NB4 (cell line): ENCODE data around the gene ZFP62.

ENCODE experiments used
- DNase-seq: peaks from one replicate; pipeline ENCODE4 v3.0.0; 2010; ENCODE audit warnings: low read depth
- H3K4me3 ChIP-seq: one replicate; pipeline ENCODE4 v1.5.1; 2011; ENCODE audit warnings: mild to moderate bottlenecking, low read depth, low read length, moderate library complexity
- MYC ChIP-seq: IDR thresholded peaks from 2 replicates; pipeline ENCODE4 v1.6.1; 2011; ENCODE audit warnings: low read depth, low read length
- POLR2A ChIP-seq: IDR thresholded peaks from 2 replicates; pipeline ENCODE4 v1.6.1; 2011; ENCODE audit warnings: mild to moderate bottlenecking; ENCODE audit not compliant: insufficient read length; ENCODE audit errors: extremely low read depth
- TF ChIP-seq, protein P1 (sequence below): IDR thresholded peaks from 2 replicates; pipeline ENCODE4 v1.6.1; 2011; ENCODE audit warnings: low read depth, low read length
- TF ChIP-seq, protein P2 (sequence below): IDR thresholded peaks from one replicate; pipeline ENCODE4 v1.5.1; 2012; ENCODE audit warnings: low read depth, low read length

ZFP62 gene

DNA sequence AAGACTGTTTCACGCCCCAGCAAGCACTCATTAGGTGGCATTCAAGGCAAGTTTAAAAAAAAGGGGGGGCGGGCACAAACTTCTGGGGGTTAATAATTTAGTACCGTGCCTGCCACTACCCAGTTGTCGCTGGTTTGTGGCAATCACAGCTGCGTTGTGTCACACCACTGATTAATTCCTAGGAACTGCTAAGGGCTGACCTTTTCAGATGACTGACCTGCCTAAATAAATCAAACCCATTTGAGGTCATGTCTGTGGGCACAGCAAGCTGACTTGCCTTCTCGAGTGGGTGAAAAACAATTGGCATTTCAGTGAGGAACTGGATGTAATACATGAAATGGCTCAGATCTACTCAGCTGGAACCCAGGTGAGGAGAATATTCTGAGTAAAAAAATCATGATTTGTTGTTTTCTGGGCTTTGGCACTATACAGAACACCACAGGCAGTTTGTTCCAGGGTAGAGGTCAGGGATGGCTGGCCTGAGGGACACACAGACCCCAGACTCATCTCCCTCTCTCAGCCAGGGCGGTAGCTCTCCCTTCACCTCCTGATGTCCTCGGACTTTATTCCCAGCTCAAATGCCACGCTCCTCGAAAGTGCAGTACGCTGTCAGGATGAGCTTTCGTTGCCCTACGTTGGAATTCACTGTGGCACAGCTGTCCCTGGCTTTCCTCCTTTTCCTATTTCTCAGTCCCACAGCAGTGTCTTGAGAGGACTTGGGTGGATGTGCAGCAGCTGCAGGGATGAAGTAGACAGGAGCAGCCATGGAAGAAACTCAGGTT lies 43.0 kb downstream of the ZFP62 start:
- TF ChIP-seq, protein P1, sequence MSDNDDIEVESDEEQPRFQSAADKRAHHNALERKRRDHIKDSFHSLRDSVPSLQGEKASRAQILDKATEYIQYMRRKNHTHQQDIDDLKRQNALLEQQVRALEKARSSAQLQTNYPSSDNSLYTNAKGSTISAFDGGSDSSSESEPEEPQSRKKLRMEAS: no peak
- TF ChIP-seq MYC (no peak), POLR2A (no peak)
- TF ChIP-seq, protein P2, sequence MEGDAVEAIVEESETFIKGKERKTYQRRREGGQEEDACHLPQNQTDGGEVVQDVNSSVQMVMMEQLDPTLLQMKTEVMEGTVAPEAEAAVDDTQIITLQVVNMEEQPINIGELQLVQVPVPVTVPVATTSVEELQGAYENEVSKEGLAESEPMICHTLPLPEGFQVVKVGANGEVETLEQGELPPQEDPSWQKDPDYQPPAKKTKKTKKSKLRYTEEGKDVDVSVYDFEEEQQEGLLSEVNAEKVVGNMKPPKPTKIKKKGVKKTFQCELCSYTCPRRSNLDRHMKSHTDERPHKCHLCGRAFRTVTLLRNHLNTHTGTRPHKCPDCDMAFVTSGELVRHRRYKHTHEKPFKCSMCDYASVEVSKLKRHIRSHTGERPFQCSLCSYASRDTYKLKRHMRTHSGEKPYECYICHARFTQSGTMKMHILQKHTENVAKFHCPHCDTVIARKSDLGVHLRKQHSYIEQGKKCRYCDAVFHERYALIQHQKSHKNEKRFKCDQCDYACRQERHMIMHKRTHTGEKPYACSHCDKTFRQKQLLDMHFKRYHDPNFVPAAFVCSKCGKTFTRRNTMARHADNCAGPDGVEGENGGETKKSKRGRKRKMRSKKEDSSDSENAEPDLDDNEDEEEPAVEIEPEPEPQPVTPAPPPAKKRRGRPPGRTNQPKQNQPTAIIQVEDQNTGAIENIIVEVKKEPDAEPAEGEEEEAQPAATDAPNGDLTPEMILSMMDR: no peak
- H3K4me3 ChIP-seq: no peak overlapping the region
- DNase-seq: no peak

DNA sequence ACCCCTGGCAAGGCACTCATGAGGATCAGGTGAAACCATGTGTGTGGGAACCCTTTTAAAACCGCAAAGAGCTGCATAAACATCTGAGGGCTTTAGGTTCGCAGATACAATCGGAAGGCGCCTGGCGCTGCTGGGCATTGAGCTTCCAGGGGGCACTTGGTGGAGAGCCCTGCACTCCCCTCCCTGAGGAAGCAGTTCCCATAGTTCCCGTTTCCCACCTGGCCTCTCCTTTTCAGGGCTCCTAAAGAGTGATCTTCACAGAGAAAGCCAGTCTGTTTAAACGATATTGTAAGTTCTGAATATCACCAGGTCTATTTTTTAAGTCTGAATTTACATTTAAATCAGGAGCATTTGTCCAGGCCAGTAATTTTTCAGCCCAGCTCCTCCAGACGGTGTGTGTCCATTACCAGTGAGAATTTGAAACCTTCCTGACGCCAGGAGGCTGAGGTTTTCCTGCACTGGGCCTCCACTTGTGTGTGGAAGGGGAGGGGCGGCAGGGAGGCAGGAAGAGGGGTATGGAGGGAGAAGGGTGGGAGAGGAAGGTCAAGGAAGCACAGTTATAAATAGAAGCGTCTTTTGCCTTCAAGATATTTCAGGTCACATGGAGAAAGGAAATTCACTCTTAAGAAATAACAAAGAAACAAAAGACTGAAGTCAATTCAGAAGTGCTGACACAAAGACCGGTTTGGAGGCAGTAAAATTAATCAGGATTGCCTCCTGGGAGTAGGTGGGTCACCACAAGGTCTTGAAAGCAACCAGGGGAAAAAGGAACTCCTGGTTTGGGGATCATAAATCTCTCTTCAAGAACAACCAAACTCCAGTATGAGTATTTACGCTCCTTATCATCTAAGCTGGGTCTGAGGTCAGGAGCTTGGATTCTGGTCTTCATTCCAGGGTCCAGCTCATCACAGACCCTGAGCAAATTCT lies 44.2 kb downstream of the ZFP62 start:
- DNase-seq: peak; percentile 63
- H3K4me3 ChIP-seq: no peak overlapping the region
- TF ChIP-seq, protein P1: no peak
- TF ChIP-seq, protein P2: no peak
- TF ChIP-seq MYC (no peak), POLR2A (no peak)

DNA sequence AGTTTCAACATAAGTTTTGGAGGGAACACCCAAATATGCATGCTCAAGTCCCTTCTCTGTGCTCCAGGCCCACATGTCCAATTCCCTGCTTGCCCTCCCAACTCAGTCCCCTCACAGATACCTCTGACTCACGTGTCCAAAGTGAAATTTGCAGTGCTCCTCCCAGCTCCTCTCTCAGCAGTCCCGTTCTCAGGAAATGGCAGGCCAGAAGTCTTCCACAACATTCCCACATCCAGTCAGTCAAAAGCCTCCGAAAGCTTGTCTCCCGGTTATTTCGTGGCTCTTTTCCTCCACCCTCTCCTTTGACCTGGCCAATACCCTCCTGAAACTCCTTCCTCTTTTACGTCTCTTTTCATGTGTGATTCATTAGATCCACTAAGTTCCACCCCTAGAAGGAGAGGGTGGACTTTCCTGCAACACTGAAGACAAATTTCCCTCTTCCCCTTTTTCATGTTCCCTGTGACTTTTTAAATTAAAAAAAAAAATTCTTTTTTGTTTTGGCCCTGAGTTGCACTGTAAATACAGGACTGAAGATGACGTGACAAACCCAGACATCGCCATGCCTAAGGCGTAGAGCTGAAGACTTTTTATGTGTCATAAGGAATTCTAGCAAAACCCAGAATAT lies 45.7 kb downstream of the ZFP62 start:
- no peak overlapping the region for H3K4me3 ChIP-seq
- TF ChIP-seq MYC (no peak), POLR2A (no peak)
- TF ChIP-seq, protein P1: no peak
- TF ChIP-seq, protein P2: no peak

DNA sequence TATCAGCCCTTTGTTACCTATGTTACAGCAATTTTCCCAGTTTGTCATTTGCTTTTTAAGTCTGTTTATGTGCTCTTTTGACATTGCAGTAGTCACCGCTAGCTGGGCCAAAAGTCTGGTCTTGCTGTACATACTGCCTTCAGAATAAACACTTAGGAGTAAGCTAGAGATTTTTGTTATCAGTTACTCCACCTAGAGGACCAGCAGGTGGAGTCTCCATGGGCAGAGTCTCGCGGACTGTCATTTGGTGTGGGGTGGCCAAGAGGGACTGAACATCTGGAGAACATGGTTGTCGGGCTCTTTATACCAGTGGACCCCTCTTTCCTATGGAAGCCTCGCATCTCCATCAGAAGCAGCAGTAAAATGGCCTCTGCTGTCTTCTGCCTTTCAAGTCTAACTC lies 47.7 kb downstream of the ZFP62 start:
- no peak overlapping the region for H3K4me3 ChIP-seq
- TF ChIP-seq, protein P1: no peak
- TF ChIP-seq, protein P2: peak; percentile 4
- TF ChIP-seq POLR2A (no peak), MYC (no peak)
- DNase-seq: no peak

More for the DNA sequence above, 45.7 kb downstream of the ZFP62 start:
- peak; percentile 52 for DNase-seq

DNA sequence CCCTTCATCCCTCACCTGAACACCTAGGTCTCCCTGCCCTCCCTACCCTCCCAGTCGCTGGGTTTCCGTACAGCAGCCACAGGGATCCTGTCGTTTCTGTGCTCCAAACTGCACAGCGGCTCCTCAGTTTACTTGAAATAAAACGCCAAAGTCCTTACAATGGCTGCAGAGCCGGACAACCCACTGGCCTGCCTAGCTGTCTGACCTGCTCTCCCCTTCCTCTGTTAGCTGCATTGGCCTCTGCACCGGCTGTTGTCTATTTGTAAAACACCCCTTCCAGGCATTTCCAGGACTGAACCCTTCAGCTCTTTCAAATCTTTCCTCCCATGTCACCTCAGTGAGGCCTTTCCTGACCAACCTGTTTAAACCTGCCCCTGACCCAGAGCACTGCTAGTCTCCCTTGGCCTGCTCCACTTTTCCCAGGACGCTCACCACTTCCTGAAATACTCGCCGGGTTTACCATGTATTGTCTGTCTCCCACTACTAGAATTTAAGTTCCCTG lies 49.4 kb downstream of the ZFP62 start:
- H3K4me3 ChIP-seq: no peak overlapping the region
- DNase-seq: no peak
- TF ChIP-seq MYC (no peak), POLR2A (no peak)
- TF ChIP-seq, protein P2: no peak
- TF ChIP-seq, protein P1: no peak
